ENCODE data around the gene CEACAM19. TPM values are rescaled to one million over a fixed set of nuclear protein-coding genes. Genes with fewer than 3 reads are reported as not detected.

CEACAM19 gene
- total and polyA plus RNA-seq, 2 of the 8 experiments (the other 6 are each of a cell fraction or from before 2014, with no cell fraction given), result 3.1 to 3.4 TPM

DNA sequence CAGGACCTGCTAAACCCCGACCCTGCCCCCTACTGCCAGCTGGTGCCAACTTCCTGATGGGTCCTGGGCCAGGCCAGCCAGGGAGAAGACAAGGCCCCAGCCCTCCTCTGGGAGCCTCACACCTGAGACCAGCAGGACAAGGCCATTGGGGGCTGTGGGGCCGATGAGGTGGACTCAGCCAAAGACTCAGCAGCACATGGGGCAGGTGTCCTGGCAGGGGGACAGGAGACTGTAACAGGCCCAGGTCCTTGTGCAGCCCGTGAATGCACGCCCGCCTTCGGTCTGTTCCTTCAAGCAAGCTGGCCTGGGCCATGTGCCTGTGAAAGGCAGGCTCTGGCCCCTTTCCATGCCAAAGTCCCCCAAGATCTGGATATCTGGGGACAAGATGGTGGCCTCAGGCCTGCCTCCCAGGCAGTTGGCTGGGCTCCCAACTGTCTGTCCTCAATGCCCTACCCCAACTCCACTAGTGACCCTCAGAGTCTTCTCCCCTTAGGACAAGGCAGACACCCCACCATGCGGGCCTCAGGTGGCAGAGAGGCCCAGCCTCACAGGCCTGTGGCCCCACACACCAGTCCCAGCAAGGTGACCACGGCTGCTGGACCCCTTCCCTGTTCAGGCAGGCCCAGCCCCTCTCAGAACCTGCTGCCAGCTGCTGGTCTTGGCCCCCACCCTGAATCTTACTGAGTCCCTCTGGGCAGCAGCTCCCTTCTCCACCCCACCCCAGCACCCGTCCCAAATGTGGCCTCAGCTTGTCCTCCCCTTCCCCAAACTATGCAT lies 12.3 kb downstream of the CEACAM19 start (continued):
- TF ChIP-seq BRCA1 (IDR thresholded peaks at IDR 0.05; ENCODE audit: low read depth, low read length) (no peak), RAD21 (IDR thresholded peaks at IDR 0.05 in 1 of 2, conservative IDR thresholded peaks at IDR 0.05 in 1 of 2; ENCODE audit: low read depth in 2 of 2, low read length in 2 of 2) (no peak), SP4 (IDR thresholded peaks at IDR 0.05; ENCODE audit: low read length) (no peak), HDAC6 (IDR thresholded peaks at IDR 0.05; ENCODE audit: low read depth, low read length) (no peak), MAX (IDR thresholded peaks at IDR 0.05) (no peak), SP1 (IDR thresholded peaks at IDR 0.05; ENCODE audit: low read depth, low read length) (no peak)
